HG03095 (cell line): ENCODE results near the gene MAP4K4.

Source experiments
- ATAC-seq: cut with Tn5 transposase; IDR thresholded peaks from one replicate; pipeline ENCODE4 v1.9.1; 2021; ENCODE audit warnings: moderate library complexity; ENCODE audit not compliant: unreplicated experiment

Gene MAP4K4

GRCh38 chr2:101692041-101692440 lies 5.5 kb upstream of the MAP4K4 start:
- no peak for ATAC-seq

GRCh38 chr2:101692766-101693165 lies 4.7 kb upstream of the MAP4K4 start:
- ATAC-seq: no peak

- ATAC-seq: no peak
Observed at GRCh38 chr2:101693991-101694588, 3.4 kb upstream of the MAP4K4 start.

GRCh38 chr2:101696272-101697123 lies 1.0 kb upstream of the MAP4K4 start:
- no peak for ATAC-seq

GRCh38 chr2:101698014-101698843 lies 722 bp downstream of the MAP4K4 start:
- peak; percentile 20 for ATAC-seq

- no peak for ATAC-seq
Observed at GRCh38 chr2:101698844-101699754, 1.6 kb downstream of the MAP4K4 start.

GRCh38 chr2:101699755-101700461 lies 2.4 kb downstream of the MAP4K4 start:
- no peak for ATAC-seq

GRCh38 chr2:101704046-101704466 lies 6.5 kb downstream of the MAP4K4 start:
- ATAC-seq: no peak

GRCh38 chr2:101704816-101705578 lies 7.5 kb downstream of the MAP4K4 start:
- ATAC-seq: no peak

- no peak for ATAC-seq
Observed at GRCh38 chr2:101706121-101706818, 8.8 kb downstream of the MAP4K4 start.

GRCh38 chr2:101706819-101707177 lies 9.3 kb downstream of the MAP4K4 start:
- peak; percentile 64 for ATAC-seq

GRCh38 chr2:101710036-101710435 lies 12.5 kb downstream of the MAP4K4 start:
- no peak for ATAC-seq

GRCh38 chr2:101710471-101711318 lies 13.2 kb downstream of the MAP4K4 start:
- ATAC-seq: no peak

GRCh38 chr2:101714118-101714517 lies 16.6 kb downstream of the MAP4K4 start:
- no peak for ATAC-seq

- ATAC-seq: peak; percentile 57
Observed at GRCh38 chr2:101717071-101717845, 19.8 kb downstream of the MAP4K4 start.

GRCh38 chr2:101718479-101718878 lies 21.0 kb downstream of the MAP4K4 start:
- no peak for ATAC-seq

- no peak for ATAC-seq
Observed at GRCh38 chr2:101718993-101719571, 21.6 kb downstream of the MAP4K4 start.
